Measurements from ENCODE around the gene CSNK2B.

Gene CSNK2B

GRCh38 chr6:31660381-31661261 is 5.3 kb upstream of the CSNK2B start, which contains the start of gene C6orf47:
TSS of gene C6orf47 (minus strand) at chr6:31660778. CDS start at chr6:31659947, 831 bp downstream.
- peak; percentile 88 for DNase-seq (ENCODE audit: low spot score)

GRCh38 chr6:31661262-31662123 is 4.4 kb upstream of the CSNK2B start:
- DNase-seq (ENCODE audit: low spot score) = no peak

GRCh38 chr6:31662124-31662723 is 3.7 kb upstream of the CSNK2B start:
- no peak for DNase-seq (ENCODE audit: low spot score)

GRCh38 chr6:31663126-31663960 is 2.5 kb upstream of the CSNK2B start:
- DNase-seq (ENCODE audit: low spot score) = no peak

- no peak for DNase-seq (ENCODE audit: low spot score)
Measured at GRCh38 chr6:31663961-31664789, 1.7 kb upstream of the CSNK2B start.

GRCh38 chr6:31664790-31665500 is 935 bp upstream of the CSNK2B start, which contains the start of gene GPANK1:
TSS of gene GPANK1 (minus strand) at chr6:31664997. CDS start at chr6:31664478, 519 bp downstream.
- DNase-seq (ENCODE audit: low spot score) = peak; percentile 78

- DNase-seq (ENCODE audit: low spot score) = no peak
Measured at GRCh38 chr6:31666337-31666965, 571 bp downstream of the CSNK2B start.

GRCh38 chr6:31669676-31670075 is 3.8 kb downstream of the CSNK2B start, which contains the start of gene LY6G5B:
TSS of gene LY6G5B (plus strand) at chr6:31669976. CDS start at chr6:31670951, 975 bp downstream.
- no peak for DNase-seq (ENCODE audit: low spot score)

- DNase-seq (ENCODE audit: low spot score) = no peak
Measured at GRCh38 chr6:31676322-31676903, 10.5 kb downstream of the CSNK2B start.

- no peak for DNase-seq (ENCODE audit: low spot score)
Measured at GRCh38 chr6:31676904-31677303, 11.0 kb downstream of the CSNK2B start.

GRCh38 chr6:31677955-31678354 is 12.1 kb downstream of the CSNK2B start:
- no peak for DNase-seq (ENCODE audit: low spot score)

GRCh38 chr6:31680226-31681134 is 14.6 kb downstream of the CSNK2B start, which contains the start of gene LY6G5C:
TSS of gene LY6G5C (minus strand) at chr6:31681067. CDS start at chr6:31680373, 694 bp downstream.
- no peak for DNase-seq (ENCODE audit: low spot score)

- peak; percentile 61 for DNase-seq (ENCODE audit: low spot score)
Measured at GRCh38 chr6:31681135-31681671, 15.3 kb downstream of the CSNK2B start.

- DNase-seq (ENCODE audit: low spot score) = no peak
Measured at GRCh38 chr6:31683591-31683990, 17.7 kb downstream of the CSNK2B start.

GRCh38 chr6:31686483-31686882 is 20.6 kb downstream of the CSNK2B start:
- no peak for DNase-seq (ENCODE audit: low spot score)

- no peak for DNase-seq (ENCODE audit: low spot score)
Measured at GRCh38 chr6:31687321-31687720, 21.4 kb downstream of the CSNK2B start.
